ENCODE data around the gene TMEM79.
A peak's percentile ranks its signal among the peaks of the same experiment; 100 is the strongest.

TMEM79 gene

DNA sequence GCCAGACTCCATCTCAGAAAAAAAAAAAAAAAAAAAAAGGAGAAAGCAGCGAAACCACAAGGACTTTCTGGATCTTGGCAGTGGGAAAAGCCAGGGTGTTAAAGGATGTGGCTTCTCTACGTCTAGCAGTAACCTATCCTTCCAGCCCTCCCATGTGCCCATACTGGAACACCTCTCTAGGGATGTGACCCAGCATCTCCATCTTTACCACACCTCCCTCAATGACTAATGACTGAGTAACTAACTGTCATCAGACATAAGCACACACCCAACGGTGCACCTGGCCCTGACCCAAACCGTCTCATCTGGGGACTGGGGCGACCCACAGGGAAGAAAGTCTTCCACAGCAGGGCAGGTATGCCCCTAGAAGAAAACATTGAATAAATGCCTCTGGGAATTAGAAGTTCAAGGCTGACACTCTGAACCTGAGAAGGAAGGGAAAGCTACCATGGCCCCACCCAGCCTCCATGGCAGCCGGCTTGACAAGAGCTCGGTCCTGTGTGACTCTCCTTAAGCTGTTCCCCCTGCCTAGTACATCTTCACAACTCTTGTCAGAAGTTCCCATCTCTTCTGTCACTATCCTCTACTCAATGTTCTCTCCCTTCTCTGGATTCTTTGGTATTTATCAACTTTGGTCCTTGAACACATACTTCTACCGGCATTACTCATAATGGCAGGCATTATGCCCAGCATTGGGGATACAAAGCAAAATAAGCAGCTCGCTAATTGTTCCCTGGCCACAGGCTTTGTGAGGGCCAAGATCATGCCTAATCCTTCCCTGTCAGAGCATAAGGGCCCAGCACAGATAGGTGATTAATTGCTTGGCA, 21.5 kb upstream of the TMEM79 start:
- DNase-seq (ENCODE audit: insufficient read length, low spot score), result no peak
- FAIRE-seq, result no peak

DNA sequence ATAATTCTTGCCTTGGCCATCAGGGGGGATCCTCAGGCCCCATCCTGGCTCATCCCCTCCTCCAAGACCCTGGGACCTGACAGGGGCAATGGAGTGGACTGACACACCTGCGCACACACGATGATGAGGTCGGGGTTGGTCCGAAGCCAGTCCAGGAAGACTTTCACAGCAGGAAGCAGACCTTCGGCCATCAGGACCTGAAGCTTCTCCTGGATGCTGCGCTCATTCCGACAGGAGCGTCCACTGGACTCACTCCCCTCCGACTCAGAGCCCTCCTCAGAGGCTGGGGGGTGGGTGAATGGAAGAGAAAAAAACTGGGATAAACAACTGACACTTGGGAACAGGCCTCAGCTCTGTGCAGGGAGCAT, 20.9 kb upstream of the TMEM79 start:
- FAIRE-seq (no peak), DNase-seq (ENCODE audit: insufficient read length, low spot score) (no peak)

DNA sequence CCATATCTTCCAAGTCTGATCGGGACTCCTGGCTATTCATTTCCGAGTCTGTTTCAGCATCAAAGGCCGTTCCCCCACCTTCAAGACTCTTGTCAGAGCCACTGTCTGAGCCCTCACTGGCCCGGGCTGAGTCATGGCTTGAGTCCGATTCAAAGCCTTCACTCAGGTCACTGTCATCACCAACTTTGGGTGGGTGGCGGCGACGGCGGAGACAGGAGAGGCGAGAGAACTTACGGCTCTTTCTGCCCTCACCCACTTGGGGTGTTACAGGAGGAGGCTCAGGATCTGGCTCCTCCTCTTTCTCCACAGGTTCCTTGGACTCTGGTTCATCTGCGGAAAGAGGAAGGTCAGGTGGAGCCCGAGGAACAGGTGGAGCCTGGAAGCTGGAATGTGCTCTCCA, 18.1 kb upstream of the TMEM79 start:
- FAIRE-seq, result no peak
- DNase-seq (ENCODE audit: insufficient read length, low spot score), result no peak

DNA sequence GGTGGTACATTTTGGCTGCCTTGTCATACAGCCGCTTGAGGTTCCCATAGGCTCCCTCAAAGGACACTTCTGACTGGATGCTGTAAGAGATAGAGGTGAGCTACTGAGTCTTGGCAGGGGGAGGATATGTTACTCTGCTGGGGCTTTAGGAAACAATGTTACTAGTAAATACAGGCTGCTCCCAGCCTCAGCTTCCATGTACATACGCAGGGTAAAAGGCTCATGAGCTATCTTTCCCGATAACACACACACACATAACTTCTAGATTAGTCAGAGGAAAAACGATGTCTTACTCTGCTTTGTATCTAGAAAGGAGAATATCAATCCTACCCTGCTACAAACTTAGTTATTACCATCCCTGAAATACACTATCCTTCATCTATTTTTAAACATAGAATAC, 15.8 kb upstream of the TMEM79 start:
- no peak for DNase-seq (ENCODE audit: insufficient read length, low spot score)
- FAIRE-seq, result no peak

DNA sequence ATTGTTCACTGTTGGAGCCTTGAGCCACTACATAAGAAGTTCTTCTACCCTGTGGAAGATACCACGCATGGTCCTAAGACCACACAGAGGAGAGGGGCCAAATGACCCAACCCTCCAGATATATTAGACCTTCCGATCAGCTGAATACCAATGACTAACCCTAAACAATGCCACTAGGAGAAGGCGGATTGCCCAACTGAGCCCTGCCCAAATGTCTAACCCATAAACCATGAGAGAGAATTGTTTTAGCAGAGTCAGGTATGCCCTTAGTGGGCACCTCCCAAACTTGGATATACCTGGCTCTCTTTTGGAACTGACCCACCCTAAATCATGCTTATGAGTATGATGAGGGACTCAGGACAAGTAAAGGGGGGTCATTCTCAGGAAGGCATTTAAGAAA, 13.8 kb upstream of the TMEM79 start:
- no peak for DNase-seq (ENCODE audit: insufficient read length, low spot score)
- no peak for FAIRE-seq

DNA sequence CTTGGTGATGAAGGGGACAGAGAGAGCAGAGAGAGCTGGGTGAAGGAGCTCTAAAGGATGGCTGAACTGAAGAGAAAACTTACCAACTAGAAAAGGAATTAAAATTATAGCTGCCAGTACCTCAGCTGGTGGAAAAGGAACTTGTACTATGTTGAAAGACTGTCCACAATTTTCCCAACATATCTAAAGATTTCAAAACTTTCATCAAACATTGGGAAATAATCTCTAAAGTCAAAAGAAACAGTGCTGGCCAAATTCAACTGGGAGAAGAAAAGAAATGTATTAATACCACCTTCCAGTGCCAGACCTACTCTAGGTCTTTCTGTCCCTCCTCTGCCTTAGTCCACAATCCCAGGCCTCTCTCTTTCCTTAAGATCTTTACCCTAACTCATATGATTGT, 7.6 kb upstream of the TMEM79 start:
- DNase-seq (ENCODE audit: insufficient read length, low spot score) (no peak), FAIRE-seq (no peak)

DNA sequence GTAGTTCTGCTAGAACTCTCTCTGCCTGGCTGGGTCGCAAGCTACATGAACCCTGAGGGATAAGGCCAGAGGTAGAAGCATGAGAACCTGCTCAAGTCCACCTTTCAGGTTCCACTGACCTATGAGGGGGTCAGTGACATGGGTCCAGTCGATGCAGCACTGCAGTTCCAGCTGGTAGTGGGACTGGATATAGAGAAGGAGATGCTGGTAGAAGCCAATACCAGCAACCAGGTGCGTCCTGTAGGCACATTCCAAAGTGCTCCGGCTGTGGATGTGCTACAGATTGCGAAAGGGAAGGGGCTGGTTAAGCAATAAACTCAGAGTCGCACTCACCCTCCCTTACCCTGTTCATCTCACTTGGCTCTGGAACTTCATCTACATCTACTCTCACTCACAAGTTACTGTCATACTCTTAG, 7.2 kb upstream of the TMEM79 start:
- no peak for FAIRE-seq
- no peak for DNase-seq (ENCODE audit: insufficient read length, low spot score)

DNA sequence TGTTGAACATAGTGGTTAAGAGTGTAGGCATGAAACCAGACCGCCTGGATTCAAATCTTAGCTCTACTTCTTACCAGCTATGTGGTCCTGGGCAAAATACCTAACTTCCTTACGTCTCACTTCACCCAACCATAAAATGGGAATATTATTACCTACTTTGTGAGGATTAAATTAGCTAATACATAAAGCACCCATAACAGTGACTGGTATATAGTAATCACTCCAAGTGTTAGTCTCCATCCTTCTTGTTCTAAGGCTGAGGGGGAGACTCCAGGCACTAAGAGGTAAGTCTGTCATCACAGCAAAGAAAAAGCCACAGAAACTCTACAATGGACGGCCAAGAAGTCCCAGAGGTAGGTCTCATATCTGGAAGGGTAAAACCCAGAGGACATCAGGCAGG, 4.3 kb upstream of the TMEM79 start:
- no peak for FAIRE-seq

DNA sequence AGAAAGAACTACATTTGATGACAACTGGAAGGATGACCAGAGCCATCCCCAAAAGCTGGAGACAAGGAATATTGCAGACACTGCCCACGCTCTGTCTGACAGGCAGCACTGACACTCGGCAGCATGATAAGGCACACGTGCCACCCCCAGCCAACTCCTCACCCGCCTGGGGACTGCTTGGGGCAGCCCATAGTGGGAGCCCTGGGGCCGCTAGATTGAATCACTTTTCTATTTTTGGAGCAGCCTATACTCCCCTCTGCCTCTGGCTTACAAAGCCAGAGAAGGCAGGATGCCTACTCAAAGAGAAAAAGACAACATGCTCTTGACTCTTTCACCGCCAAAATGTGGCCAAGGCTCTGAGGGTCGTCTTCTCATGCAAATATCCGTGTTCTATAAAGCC, 2.8 kb upstream of the TMEM79 start:
- FAIRE-seq, result no peak
- DNase-seq (ENCODE audit: insufficient read length, low spot score), result no peak

More for the DNA sequence above, 4.3 kb upstream of the TMEM79 start:
- no peak for DNase-seq (ENCODE audit: insufficient read length, low spot score)

DNA sequence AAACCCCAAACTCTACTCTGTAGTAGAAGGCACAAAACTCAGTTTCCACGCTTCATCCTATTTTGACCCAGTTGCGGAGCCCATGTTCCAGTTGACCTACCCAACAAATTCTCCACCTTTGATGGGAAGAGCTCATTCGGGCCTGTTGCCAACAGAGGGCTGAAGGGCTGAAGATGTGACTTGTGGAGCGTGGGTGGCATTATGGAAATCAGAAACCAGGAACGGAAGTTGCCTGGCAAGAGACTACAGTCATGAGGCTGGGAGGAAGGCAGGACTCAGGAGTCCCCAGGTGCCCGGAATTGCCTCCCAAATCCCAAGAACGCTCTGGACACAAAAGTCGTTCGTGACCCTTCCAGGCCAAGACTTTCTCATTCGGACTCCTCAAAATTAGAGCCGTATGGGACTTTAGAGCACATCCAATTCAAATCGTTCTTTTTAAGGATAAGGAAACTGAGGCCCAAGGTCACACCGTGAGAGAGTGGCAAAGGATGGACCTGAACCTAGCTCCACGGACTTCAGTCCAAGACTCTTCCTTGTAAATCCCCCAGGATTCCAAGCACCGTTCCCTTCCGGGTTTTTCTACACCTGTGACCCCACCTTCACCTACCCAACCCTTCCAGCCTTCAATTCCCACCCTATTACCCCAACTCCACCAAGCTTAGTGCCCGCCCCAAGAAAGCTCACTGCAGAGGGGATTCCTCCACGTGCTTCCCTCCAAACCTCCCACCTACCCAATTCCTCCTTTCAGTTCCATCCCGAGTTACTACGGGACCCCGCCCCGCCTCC, 2.2 kb upstream of the TMEM79 start:
- no peak for DNase-seq (ENCODE audit: insufficient read length, low spot score)
- FAIRE-seq, result no peak

DNA sequence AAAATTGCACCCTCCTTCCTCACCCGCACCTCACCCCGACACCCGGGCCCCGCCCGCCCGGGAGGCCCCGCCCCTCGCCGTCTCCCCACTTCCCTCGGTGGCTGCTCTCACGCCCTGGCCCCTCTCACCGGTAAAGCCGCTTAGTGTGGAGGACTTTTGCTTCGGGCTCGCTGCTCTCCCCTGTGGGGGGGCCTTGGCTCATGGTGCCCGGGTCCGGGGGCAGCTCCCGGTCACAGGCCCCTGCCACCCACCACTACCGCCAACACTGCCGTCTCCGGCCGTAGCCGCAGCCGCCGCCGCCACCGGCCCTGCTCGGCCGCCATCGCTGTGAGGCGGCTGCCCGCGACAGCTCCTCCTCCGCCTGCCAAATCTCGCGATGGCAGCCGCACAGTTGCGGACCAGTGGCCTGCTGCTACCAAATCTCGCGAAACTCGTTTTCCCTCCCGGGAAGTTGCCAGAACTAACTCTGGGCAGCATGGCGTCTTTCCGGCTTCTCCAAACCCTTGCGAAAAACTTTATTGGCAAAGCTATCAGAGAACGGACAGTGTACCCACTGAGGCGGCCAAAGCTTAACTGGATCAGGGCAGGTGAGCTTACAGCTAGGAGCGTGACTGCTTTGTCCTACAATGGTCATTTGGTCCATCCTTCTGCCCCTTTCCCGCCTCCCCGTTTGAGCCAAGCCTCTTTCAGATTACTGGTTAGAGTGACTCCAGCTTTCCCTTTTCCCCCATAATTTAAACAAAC, 1.5 kb upstream of the TMEM79 start, which contains the start of gene SMG5:
Gene SMG5, minus strand, starts transcription at position 347 of the 744 bp plus-strand sequence. Its CDS starts 145 bp downstream, at position 202.
- peak; percentile 95 for DNase-seq (ENCODE audit: insufficient read length, low spot score)
- FAIRE-seq, result peak; percentile 84

DNA sequence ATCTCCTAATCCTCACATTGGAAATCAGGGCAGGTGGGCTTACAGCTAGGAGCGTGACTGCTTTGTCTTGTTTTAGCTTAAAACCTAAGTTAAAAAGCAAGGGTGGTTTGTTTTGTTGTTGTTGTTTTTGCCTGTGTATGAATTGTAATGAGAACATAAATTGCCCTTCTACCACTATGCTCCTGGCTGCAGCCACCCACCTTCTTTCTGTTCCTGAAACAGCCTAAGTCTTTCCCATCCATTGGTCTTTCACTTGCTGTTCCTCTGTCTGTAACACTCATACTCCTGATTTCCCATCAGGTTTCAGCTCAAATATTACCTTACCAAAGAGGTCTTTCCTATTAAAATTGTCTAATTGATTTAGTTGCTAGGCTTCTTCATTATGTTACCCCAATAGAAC, 604 bp upstream of the TMEM79 start:
- no peak for DNase-seq (ENCODE audit: insufficient read length, low spot score)
- FAIRE-seq, result no peak

DNA sequence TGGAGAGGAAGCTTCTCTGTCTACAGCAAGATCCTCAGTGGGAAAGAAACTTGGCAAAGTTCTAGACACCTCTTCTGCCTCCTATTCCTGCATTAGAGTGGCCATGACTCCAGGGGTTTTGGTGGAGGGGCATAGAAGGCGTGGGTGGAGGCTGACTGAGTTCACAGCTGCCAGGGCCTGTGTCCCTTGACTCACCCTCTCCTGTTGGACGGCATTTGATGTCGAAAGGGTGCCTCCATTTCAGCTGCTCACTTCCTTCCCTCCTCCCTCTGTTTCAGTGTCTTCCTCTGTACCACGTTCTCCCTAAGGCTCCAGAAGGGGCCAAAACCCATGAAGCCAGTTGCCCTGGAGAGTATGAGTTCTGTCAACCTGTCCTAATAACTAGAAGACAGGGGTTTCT, 632 bp downstream of the TMEM79 start:
- FAIRE-seq (no peak), DNase-seq (ENCODE audit: insufficient read length, low spot score) (no peak)

DNA sequence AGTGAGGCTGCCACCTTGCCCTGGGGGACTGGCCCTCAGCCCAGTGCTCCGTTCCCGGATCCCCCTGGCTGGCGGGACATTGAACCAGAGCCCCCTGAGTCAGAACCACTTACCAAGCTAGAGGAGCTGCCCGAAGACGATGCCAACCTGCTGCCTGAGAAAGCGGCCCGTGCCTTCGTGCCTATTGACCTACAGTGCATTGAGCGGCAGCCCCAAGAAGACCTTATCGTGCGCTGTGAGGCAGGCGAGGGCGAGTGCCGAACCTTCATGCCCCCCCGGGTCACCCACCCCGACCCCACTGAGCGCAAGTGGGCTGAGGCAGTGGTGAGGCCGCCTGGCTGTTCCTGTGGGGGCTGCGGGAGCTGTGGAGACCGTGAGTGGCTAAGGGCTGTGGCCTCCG, 1.3 kb downstream of the TMEM79 start:
- FAIRE-seq (no peak), DNase-seq (ENCODE audit: insufficient read length, low spot score) (no peak)

DNA sequence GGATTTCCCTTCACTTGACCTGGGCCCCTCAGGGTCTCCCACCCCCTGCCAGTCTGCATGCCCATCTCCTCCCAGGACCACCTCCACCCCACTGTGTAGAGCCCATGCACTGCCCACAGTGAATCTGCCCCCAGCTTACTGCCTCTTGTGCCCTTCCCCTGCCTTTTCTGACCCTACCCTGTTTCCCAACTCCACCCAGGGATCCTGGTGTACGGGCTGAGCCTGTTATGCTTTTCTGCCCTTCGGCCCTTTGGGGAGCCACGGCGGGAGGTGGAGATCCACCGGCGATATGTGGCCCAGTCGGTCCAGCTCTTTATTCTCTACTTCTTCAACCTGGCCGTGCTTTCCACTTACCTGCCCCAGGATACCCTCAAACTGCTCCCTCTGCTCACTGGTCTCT, 1.9 kb downstream of the TMEM79 start:
- no peak for FAIRE-seq
- no peak for DNase-seq (ENCODE audit: insufficient read length, low spot score)

DNA sequence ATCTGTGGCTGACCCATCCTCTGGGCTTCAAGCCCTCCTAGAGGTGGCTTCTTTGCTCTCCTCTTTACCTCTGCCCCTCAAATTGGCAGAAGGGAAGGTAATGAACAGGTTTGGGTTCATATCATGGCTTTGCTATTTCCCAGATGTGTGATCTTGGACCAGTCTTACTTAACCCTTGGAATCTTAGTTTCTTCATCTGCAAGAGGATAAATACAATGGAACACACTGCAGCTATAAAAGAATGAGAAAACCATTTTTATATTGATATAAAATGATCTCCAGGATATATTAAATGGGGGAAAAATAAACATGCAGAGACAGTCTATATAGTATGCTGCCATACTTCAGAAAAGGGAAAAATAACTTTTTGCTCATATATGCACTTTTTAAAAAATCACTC, 5.7 kb downstream of the TMEM79 start:
- no peak for DNase-seq (ENCODE audit: insufficient read length, low spot score)
- FAIRE-seq, result no peak

DNA sequence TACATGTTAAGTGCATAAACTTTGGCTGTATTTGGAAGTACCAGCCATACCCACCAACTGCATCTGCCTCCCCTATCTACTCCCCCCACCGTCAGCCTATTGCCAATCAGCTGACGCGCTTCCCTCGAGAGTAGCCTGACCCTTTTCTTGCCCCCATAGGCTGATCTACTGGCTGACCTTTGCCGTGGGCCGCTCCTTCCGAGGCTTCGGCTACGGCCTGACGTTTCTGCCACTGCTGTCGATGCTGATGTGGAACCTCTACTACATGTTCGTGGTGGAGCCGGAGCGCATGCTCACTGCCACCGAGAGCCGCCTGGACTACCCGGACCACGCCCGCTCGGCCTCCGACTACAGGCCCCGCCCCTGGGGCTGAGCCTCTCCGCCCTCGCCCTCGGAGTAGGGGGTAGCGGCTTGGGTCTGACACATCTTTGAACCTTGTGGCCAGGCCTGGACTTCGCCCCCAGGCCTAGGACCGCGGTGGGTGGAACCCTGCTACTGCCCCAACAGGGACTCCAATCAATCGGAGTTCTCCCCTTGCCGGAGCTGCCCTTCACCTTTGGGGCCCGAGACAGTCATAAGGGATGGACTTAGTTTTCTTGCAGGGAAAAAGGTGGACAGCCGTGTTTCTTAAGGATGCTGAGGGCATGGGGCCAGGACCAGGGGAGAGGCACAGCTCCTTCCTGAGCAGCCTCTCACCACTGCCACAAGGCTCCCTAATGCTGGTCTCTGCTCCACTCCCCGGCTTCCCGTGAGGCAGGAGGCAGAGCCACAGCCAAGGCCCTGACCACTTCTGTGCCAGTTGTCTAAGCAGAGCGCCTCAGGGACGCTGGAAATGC, 7.3 kb downstream of the TMEM79 start:
- no peak for FAIRE-seq
- no peak for DNase-seq (ENCODE audit: insufficient read length, low spot score)

DNA sequence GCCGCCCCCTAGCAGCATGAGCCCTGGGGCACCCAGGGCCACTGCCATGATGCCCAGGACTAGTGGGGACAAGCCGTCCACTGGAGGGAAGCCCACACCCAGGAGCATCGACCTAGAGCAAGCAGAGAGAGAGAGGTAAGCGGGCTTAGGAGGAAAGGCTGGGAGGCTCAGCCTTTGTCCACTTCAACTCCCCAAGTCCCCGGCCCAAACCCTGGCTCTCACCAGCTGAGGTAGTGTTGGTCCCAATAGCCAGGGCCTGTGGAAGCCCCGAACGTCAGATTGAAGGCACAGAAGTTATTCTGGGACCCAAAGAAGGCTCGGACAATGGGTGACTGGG, 8.9 kb downstream of the TMEM79 start:
- DNase-seq (ENCODE audit: insufficient read length, low spot score), result no peak
- FAIRE-seq, result no peak

DNA sequence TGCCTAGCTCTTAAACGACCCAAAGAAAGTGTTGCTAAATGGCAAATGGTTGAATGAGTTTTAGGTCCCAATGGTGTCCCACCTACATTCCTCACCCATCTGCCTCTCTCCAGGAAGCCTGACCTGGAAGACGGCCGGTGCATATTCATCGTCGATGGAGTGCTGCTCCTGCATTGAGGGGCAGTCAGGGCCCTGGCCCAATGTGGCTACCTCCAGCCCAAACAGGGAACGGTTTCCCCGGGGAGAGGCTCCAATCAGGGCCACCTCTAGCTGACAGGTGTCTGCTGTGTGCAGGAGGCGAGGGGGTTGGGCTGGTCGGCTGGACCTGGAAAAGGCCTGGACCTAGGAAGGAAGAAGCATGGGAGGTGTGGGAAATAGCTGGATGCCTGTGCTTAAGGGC, 9.8 kb downstream of the TMEM79 start:
- FAIRE-seq, result no peak
- no peak for DNase-seq (ENCODE audit: insufficient read length, low spot score)

DNA sequence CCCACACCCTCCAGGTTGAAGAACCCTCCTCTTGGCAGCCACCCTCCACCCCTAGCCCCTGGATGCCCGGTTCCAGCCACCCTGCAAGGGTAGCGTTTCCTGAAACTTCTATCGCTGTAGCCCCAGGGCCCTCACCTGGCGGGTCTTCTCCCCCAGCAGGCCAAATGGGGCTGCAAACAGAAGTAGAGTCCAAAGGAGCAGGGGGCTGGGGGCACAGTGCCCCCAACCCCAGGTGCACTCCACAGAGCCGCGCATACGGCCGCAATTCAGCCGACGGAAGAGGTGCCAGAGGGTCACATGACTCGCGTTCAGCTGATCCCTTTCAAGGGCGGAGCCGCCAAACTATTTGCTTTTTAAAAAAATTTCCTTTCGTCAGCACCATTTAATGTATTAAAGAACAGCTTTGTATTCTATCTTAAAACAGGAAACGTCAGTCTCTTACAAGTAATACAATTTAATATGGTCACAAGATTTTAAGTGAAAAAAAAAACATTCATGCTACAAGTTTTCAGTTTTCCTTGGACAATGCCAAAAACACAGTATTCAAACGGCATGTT, 11.3 kb downstream of the TMEM79 start, which contains the start of gene GLMP:
Gene GLMP, minus strand, starts transcription at position 289 of the 557 bp plus-strand sequence. Its CDS starts 34 bp downstream, at position 255.
- FAIRE-seq (no peak), DNase-seq (ENCODE audit: insufficient read length, low spot score) (no peak)
